HTERT RPE-1 (cell line): ENCODE results near the gene PRKG1.
"Not testable (repeated sequence)": the region's sequence is repeated elsewhere in the genome, so short reads cannot be mapped to it uniquely, and the experiment has no call there.

Experiments
- in situ Hi-C: fragments of 300-500 bp; cut with MboI; formaldehyde crosslinking; loops from 4 replicates; pipeline ENCODE4 v1.14.3; 2020; ENCODE audit warnings: low sequenced_read_pairs

Gene PRKG1

GRCh38 chr10:51679841-51680240 is 605.6 kb downstream of the PRKG1 start:
- in situ Hi-C loops = no loop called here

- in situ Hi-C loops = no loop called here
These were observed 608.9 kb downstream of the PRKG1 start for GRCh38 chr10:51683031-51683691.

GRCh38 chr10:51685768-51686167 is 611.5 kb downstream of the PRKG1 start:
- in situ Hi-C loops = no loop called here

- in situ Hi-C loops = no loop called here
These were observed 613.0 kb downstream of the PRKG1 start for GRCh38 chr10:51687296-51687695.

GRCh38 chr10:51688826-51689225 is 614.5 kb downstream of the PRKG1 start:
- in situ Hi-C loops = not testable (repeated sequence)

GRCh38 chr10:51689536-51689935 is 615.2 kb downstream of the PRKG1 start:
- in situ Hi-C loops = no loop called here

GRCh38 chr10:51691135-51691534 is 616.8 kb downstream of the PRKG1 start:
- in situ Hi-C loops = no loop called here

GRCh38 chr10:51694086-51694768 is 619.9 kb downstream of the PRKG1 start:
- in situ Hi-C loops = no loop called here

GRCh38 chr10:51696251-51696650 is 622.0 kb downstream of the PRKG1 start:
- in situ Hi-C loops = no loop called here

GRCh38 chr10:51698473-51699063 is 624.3 kb downstream of the PRKG1 start:
- in situ Hi-C loops = no loop called here

- in situ Hi-C loops = no loop called here
These were observed 624.8 kb downstream of the PRKG1 start for GRCh38 chr10:51699145-51699474.

- in situ Hi-C loops = no loop called here
These were observed 625.4 kb downstream of the PRKG1 start, which contains the start of gene CSTF2T for GRCh38 chr10:51699475-51700227. Gene CSTF2T, minus strand, starts transcription at chr10:51699595. Its CDS starts 46 bp downstream, at chr10:51699549.

GRCh38 chr10:51700228-51700817 is 626.0 kb downstream of the PRKG1 start:
- in situ Hi-C loops = no loop called here

- in situ Hi-C loops = no loop called here
These were observed 631.5 kb downstream of the PRKG1 start for GRCh38 chr10:51705774-51706173.

GRCh38 chr10:51706225-51706624 is 631.9 kb downstream of the PRKG1 start:
- in situ Hi-C loops = no loop called here

GRCh38 chr10:51707392-51707791 is 633.1 kb downstream of the PRKG1 start:
- in situ Hi-C loops = no loop called here

GRCh38 chr10:51707821-51708424 is 633.6 kb downstream of the PRKG1 start:
- in situ Hi-C loops = no loop called here

GRCh38 chr10:51708609-51709008 is 634.3 kb downstream of the PRKG1 start:
- in situ Hi-C loops = no loop called here

- in situ Hi-C loops = no loop called here
These were observed 635.2 kb downstream of the PRKG1 start for GRCh38 chr10:51709324-51709972.

- in situ Hi-C loops = no loop called here
These were observed 637.2 kb downstream of the PRKG1 start for GRCh38 chr10:51711519-51711891.
